Uterus (tissue), 4 donors: Measurements from ENCODE around the gene RIT2. TPM values are rescaled to one million over a fixed set of nuclear protein-coding genes. Genes with fewer than 3 reads are reported as not detected.

Experiments
- DNase-seq, 2 donors: peaks; one replicate each; pipeline ENCODE4 v3.0.0-alpha.2; 2019 to 2020
- H3K27ac ChIP-seq, 2 donors: fragments of 200-600 bp; sonication (generic); 1 replicate in 1 of 2; 2 replicates in 1 of 2; pipeline ENCODE4 v1.5.1; 2016 to 2018
- H3K27me3 ChIP-seq, 2 donors: fragments of 200-600 bp; sonication (generic); one replicate each; pipeline ENCODE4 v1.5.1; 2018 to 2019; ENCODE audit warnings: control low read depth in 1 of 2
- H3K36me3 ChIP-seq, 2 donors: fragments of 200-600 bp; sonication (generic); one replicate each; pipeline ENCODE4 v1.5.1; 2019; ENCODE audit warnings: control low read depth in 1 of 2
- H3K4me1 ChIP-seq, 2 donors: fragments of 200-600 bp; sonication (generic); one replicate each; pipeline ENCODE4 v1.5.1; 2018 to 2019; ENCODE audit warnings: control low read depth in 1 of 2
- H3K4me3 ChIP-seq, 2 donors: fragments of 200-600 bp; sonication (generic); 1 replicate in 1 of 2; 2 replicates in 1 of 2; pipeline ENCODE4 v1.5.1; 2018 to 2019; ENCODE audit warnings: mild to moderate bottlenecking in 1 of 2
- H3K9me3 ChIP-seq, 2 donors: fragments of 200-600 bp; sonication (generic); one replicate each; pipeline ENCODE4 v1.5.1; 2019; ENCODE audit warnings: control low read depth in 1 of 2
- CTCF ChIP-seq, 4 experiments: fragments of 200-600 bp in 2 of 4; fragments of 450-650 bp in 2 of 4; sonication (generic) in 2 of 4; IDR thresholded peaks; one replicate each; pipeline ENCODE4 v1.5.1; 2016 to 2019; ENCODE audit warnings: antibody characterized with exemption in 4 of 4, mild to moderate bottlenecking in 2 of 4, moderate library complexity in 1 of 4
- POLR2A ChIP-seq, 2 donors: fragments of 450-650 bp; IDR thresholded peaks; one replicate each; pipeline ENCODE4 v1.6.1; 2016; ENCODE audit warnings: antibody characterized with exemption in 2 of 2, mild to moderate bottlenecking in 1 of 2, moderate library complexity in 1 of 2
- intact Hi-C: fragments of 100-400 bp; cut with DNase I; formaldehyde crosslinking; loops from one replicate; pipeline ENCODE4 v1.15.1; 2023; ENCODE audit warnings: low total_unique reads
- total RNA-seq, 4 donors: library from RNA; depleted of rRNA in 3 of 4; stranded (reverse); fragments of >200 nt in 3 of 4; gene quantifications; one replicate each; pipeline versions ENCODE4 v1.1.0 to v1.2.4, GENCODE V29; 2014 to 2023
- donor health status: DM: yes; HTN: yes; CAD: no.

RIT2 gene
- total RNA-seq, 4 donors from 2014 or later: not detected

- Histone ChIP-seq H3K27ac (no peak overlapping the region), H3K36me3 (no peaks in the 10 kb centered on the region), H3K9me3 (no peaks in the 10 kb centered on the region), H3K4me1 (no peaks in the 10 kb centered on the region), H3K4me3 (no peak overlapping the region), H3K27me3 (no peaks in the 10 kb centered on the region)
- intact Hi-C loops: no loop called here
- DNase-seq: no peak
- TF ChIP-seq CTCF (IDR thresholded peaks at IDR 0.05): no peak
- TF ChIP-seq POLR2A (IDR thresholded peaks at IDR 0.05): no peak
These were observed 336.9 kb downstream of the RIT2 start for GRCh38 chr18:42778445-42779042.

- intact Hi-C loops: no loop called here
- Histone ChIP-seq H3K27me3 (no peaks in the 10 kb centered on the region), H3K36me3 (no peaks in the 10 kb centered on the region), H3K27ac (no peak overlapping the region), H3K4me1 (no peaks in the 10 kb centered on the region), H3K4me3 (no peak overlapping the region), H3K9me3 (no peaks in the 10 kb centered on the region)
- DNase-seq: no peak
- TF ChIP-seq POLR2A (IDR thresholded peaks at IDR 0.05): no peak
- no peak for TF ChIP-seq CTCF (IDR thresholded peaks at IDR 0.05)
These were observed 337.5 kb downstream of the RIT2 start for GRCh38 chr18:42778024-42778423.

GRCh38 chr18:42773870-42774269 lies 341.6 kb downstream of the RIT2 start:
- Histone ChIP-seq H3K27ac (no peak overlapping the region), H3K9me3 (no peaks in the 10 kb centered on the region), H3K4me3 (no peak overlapping the region), H3K36me3 (no peaks in the 10 kb centered on the region), H3K27me3 (no peaks in the 10 kb centered on the region), H3K4me1 (no peaks in the 10 kb centered on the region)
- intact Hi-C loops: no loop called here
- TF ChIP-seq POLR2A (IDR thresholded peaks at IDR 0.05) (no peak), CTCF (IDR thresholded peaks at IDR 0.05) (no peak)
- DNase-seq: no peak

GRCh38 chr18:42771936-42772335 lies 343.5 kb downstream of the RIT2 start:
- Histone ChIP-seq H3K4me1 (no peaks in the 10 kb centered on the region), H3K4me3 (no peak overlapping the region), H3K27me3 (no peaks in the 10 kb centered on the region), H3K36me3 (no peaks in the 10 kb centered on the region), H3K27ac (no peak overlapping the region), H3K9me3 (no peaks in the 10 kb centered on the region)
- DNase-seq: no peak
- intact Hi-C loops: no loop called here
- TF ChIP-seq CTCF (IDR thresholded peaks at IDR 0.05) (no peak), POLR2A (IDR thresholded peaks at IDR 0.05) (no peak)

GRCh38 chr18:42765302-42765701 lies 350.2 kb downstream of the RIT2 start:
- no peaks in the 10 kb centered on the region for H3K36me3 ChIP-seq
- H3K9me3 ChIP-seq: no peaks in the 10 kb centered on the region
- H3K4me3 ChIP-seq: no peak overlapping the region
- DNase-seq: no peak
- no peaks in the 10 kb centered on the region for H3K27me3 ChIP-seq
- no peaks in the 10 kb centered on the region for H3K4me1 ChIP-seq
- intact Hi-C loops: no loop called here
- no peak for TF ChIP-seq CTCF (IDR thresholded peaks at IDR 0.05)
- no peak for TF ChIP-seq POLR2A (IDR thresholded peaks at IDR 0.05)
- H3K27ac ChIP-seq: no peak overlapping the region
